ENCODE results near the gene ZNF219. TPM values are rescaled to one million over a fixed set of nuclear protein-coding genes. Genes with fewer than 3 reads are reported as not detected.

ZNF219 gene
- total RNA-seq, 1 donor from 2014 or later, result 7.3 TPM

- intact Hi-C loops (cut with micrococcal nuclease), result loop anchor here (1.0 kb wide), 1 partner anchor 22 kb away; no protein-coding TSS in a partner anchor
Observed at GRCh38 chr14:21070610-21071224, 27.7 kb downstream of the ZNF219 start.

GRCh38 chr14:21070083-21070609, 28.3 kb downstream of the ZNF219 start, which contains the start of gene ARHGEF40:
Gene ARHGEF40 (plus strand): TSS chr14:21070304. CDS start chr14:21070397, 93 bp downstream.
- intact Hi-C loops (cut with micrococcal nuclease), result no loop called here

- intact Hi-C loops (cut with micrococcal nuclease), result no loop called here
Observed at GRCh38 chr14:21069388-21070082, 28.9 kb downstream of the ZNF219 start.

- intact Hi-C loops (cut with micrococcal nuclease), result loop anchor here (1.0 kb wide), 1 partner anchor 36 kb away; no protein-coding TSS in a partner anchor
Observed at GRCh38 chr14:21068521-21069387, 29.7 kb downstream of the ZNF219 start.

GRCh38 chr14:21066882-21067502, 31.5 kb downstream of the ZNF219 start:
- intact Hi-C loops (cut with micrococcal nuclease), result no loop called here

- intact Hi-C loops (cut with micrococcal nuclease), result no loop called here
Observed at GRCh38 chr14:21063479-21063878, 35.0 kb downstream of the ZNF219 start.

- intact Hi-C loops (cut with micrococcal nuclease), result no loop called here
Observed at GRCh38 chr14:21061347-21061668, 37.1 kb downstream of the ZNF219 start.

GRCh38 chr14:21060614-21061346, 37.7 kb downstream of the ZNF219 start:
- intact Hi-C loops (cut with micrococcal nuclease), result no loop called here

GRCh38 chr14:21059842-21060613, 38.4 kb downstream of the ZNF219 start:
- intact Hi-C loops (cut with micrococcal nuclease), result no loop called here

GRCh38 chr14:21058903-21059302, 39.6 kb downstream of the ZNF219 start:
- intact Hi-C loops (cut with micrococcal nuclease), result no loop called here

GRCh38 chr14:21057803-21058675, 40.4 kb downstream of the ZNF219 start, which contains the start of gene RNASE8:
Gene RNASE8 (plus strand): TSS chr14:21057822. CDS start chr14:21057893, 71 bp downstream.
- intact Hi-C loops (cut with micrococcal nuclease), result no loop called here

GRCh38 chr14:21056520-21057163, 41.8 kb downstream of the ZNF219 start:
- intact Hi-C loops (cut with micrococcal nuclease), result no loop called here

- intact Hi-C loops (cut with micrococcal nuclease), result no loop called here
Observed at GRCh38 chr14:21055432-21056117, 42.9 kb downstream of the ZNF219 start.

- intact Hi-C loops (cut with micrococcal nuclease), result no loop called here
Observed at GRCh38 chr14:21054768-21055145, 43.7 kb downstream of the ZNF219 start.

GRCh38 chr14:21054123-21054767, 44.2 kb downstream of the ZNF219 start:
- intact Hi-C loops (cut with micrococcal nuclease), result no loop called here

GRCh38 chr14:21053184-21054122, 45.0 kb downstream of the ZNF219 start:
- intact Hi-C loops (cut with micrococcal nuclease), result no loop called here

All from T-helper 2 cell treated with Interferon-gamma antibody and Interleukin-4, amounts not matched to agents 100 ng/mL and 5 ng/mL, for 36 hours (primary cell).